ENCODE results near the gene HELB.

Gene HELB

GRCh38 chr12:66367015-66367667 is 64.8 kb downstream of the HELB start:
- Histone ChIP-seq H3K27me3 (ENCODE audit: control insufficient read depth, insufficient read depth, low read length) (no peaks in the 10 kb centered on the region), H3K4me3 (ENCODE audit: low read length) (no peak overlapping the region), H3K27ac (ENCODE audit: low read length) (no peak overlapping the region), H3K9me3 (ENCODE audit: control insufficient read depth, low read depth, low read length) (no peaks in the 10 kb centered on the region), H3K36me3 (ENCODE audit: control insufficient read depth, low read depth, low read length) (no peaks in the 10 kb centered on the region), H3K9ac (ENCODE audit: low read length) (no peak overlapping the region), H3K4me1 (ENCODE audit: control insufficient read depth, low read depth, low read length) (no peaks in the 10 kb centered on the region)

- H3K4me1 ChIP-seq (ENCODE audit: control insufficient read depth, low read depth, low read length): no peaks in the 10 kb centered on the region
- no peaks in the 10 kb centered on the region for H3K9me3 ChIP-seq (ENCODE audit: control insufficient read depth, low read depth, low read length)
- H3K27me3 ChIP-seq (ENCODE audit: control insufficient read depth, insufficient read depth, low read length): no peaks in the 10 kb centered on the region
- no peak overlapping the region for H3K9ac ChIP-seq (ENCODE audit: low read length)
- no peak overlapping the region for H3K27ac ChIP-seq (ENCODE audit: low read length)
- no peaks in the 10 kb centered on the region for H3K36me3 ChIP-seq (ENCODE audit: control insufficient read depth, low read depth, low read length)
- no peak overlapping the region for H3K4me3 ChIP-seq (ENCODE audit: low read length)
Observed at GRCh38 chr12:66371982-66372381, 69.7 kb downstream of the HELB start.

GRCh38 chr12:66375560-66375959 is 73.3 kb downstream of the HELB start:
- H3K27me3 ChIP-seq (ENCODE audit: control insufficient read depth, insufficient read depth, low read length): no peaks in the 10 kb centered on the region

GRCh38 chr12:66379616-66380015 is 77.3 kb downstream of the HELB start:
- Histone ChIP-seq H3K4me1 (ENCODE audit: control insufficient read depth, low read depth, low read length) (no peaks in the 10 kb centered on the region), H3K9me3 (ENCODE audit: control insufficient read depth, low read depth, low read length) (no peaks in the 10 kb centered on the region), H3K27ac (ENCODE audit: low read length) (no peak overlapping the region), H3K27me3 (ENCODE audit: control insufficient read depth, insufficient read depth, low read length) (no peaks in the 10 kb centered on the region), H3K4me3 (ENCODE audit: low read length) (no peak overlapping the region), H3K36me3 (ENCODE audit: control insufficient read depth, low read depth, low read length) (no peaks in the 10 kb centered on the region), H3K9ac (ENCODE audit: low read length) (no peak overlapping the region)

More at GRCh38 chr12:66375560-66375959, 73.3 kb downstream of the HELB start:
- H3K4me1 ChIP-seq (ENCODE audit: control insufficient read depth, low read depth, low read length): no peaks in the 10 kb centered on the region
- H3K4me3 ChIP-seq (ENCODE audit: low read length): no peak overlapping the region
- H3K9ac ChIP-seq (ENCODE audit: low read length): no peak overlapping the region
- H3K27ac ChIP-seq (ENCODE audit: low read length): no peak overlapping the region
- H3K9me3 ChIP-seq (ENCODE audit: control insufficient read depth, low read depth, low read length): no peaks in the 10 kb centered on the region
- no peaks in the 10 kb centered on the region for H3K36me3 ChIP-seq (ENCODE audit: control insufficient read depth, low read depth, low read length)

GRCh38 chr12:66380769-66381535 is 78.7 kb downstream of the HELB start:
- Histone ChIP-seq H3K27me3 (ENCODE audit: control insufficient read depth, insufficient read depth, low read length) (no peaks in the 10 kb centered on the region), H3K4me1 (ENCODE audit: control insufficient read depth, low read depth, low read length) (no peaks in the 10 kb centered on the region), H3K9ac (ENCODE audit: low read length) (no peak overlapping the region), H3K9me3 (ENCODE audit: control insufficient read depth, low read depth, low read length) (no peaks in the 10 kb centered on the region), H3K36me3 (ENCODE audit: control insufficient read depth, low read depth, low read length) (no peaks in the 10 kb centered on the region), H3K27ac (ENCODE audit: low read length) (no peak overlapping the region), H3K4me3 (ENCODE audit: low read length) (no peak overlapping the region)

- Histone ChIP-seq H3K9me3 (ENCODE audit: control insufficient read depth, low read depth, low read length) (no peaks in the 10 kb centered on the region), H3K4me1 (ENCODE audit: control insufficient read depth, low read depth, low read length) (no peaks in the 10 kb centered on the region), H3K4me3 (ENCODE audit: low read length) (no peak overlapping the region), H3K27ac (ENCODE audit: low read length) (no peak overlapping the region), H3K36me3 (ENCODE audit: control insufficient read depth, low read depth, low read length) (no peaks in the 10 kb centered on the region), H3K27me3 (ENCODE audit: control insufficient read depth, insufficient read depth, low read length) (no peaks in the 10 kb centered on the region), H3K9ac (ENCODE audit: low read length) (no peak overlapping the region)
Observed at GRCh38 chr12:66387117-66387516, 84.8 kb downstream of the HELB start.

All from iPS-18a (cell line).